Type B pancreatic cell (in vitro differentiated cells): ENCODE data around the gene KHDC4. TPM values are rescaled to one million over a fixed set of nuclear protein-coding genes. Genes with fewer than 3 reads are reported as not detected.
A peak's percentile ranks its signal among the peaks of the same experiment; 100 is the strongest.
"Not testable (repeated sequence)": the region's sequence is repeated elsewhere in the genome, so short reads cannot be mapped to it uniquely, and the experiment has no call there.

Source experiments
- DNase-seq: peaks from one replicate; pipeline ENCODE4 v3.0.0; 2021; ENCODE audit warnings: mixed read lengths; ENCODE audit not compliant: unreplicated experiment; ENCODE audit errors: extremely low spot score
- H3K27ac Mint-ChIP-seq: 2 replicates; pipeline ENCODE4 v1.8.0; 2021; ENCODE audit warnings: mild to moderate bottlenecking, mixed read lengths
- H3K27me3 Mint-ChIP-seq: 2 replicates; pipeline ENCODE4 v1.8.0; 2021; ENCODE audit warnings: mixed read lengths
- H3K36me3 Mint-ChIP-seq: 2 replicates; pipeline ENCODE4 v1.8.0; 2021; ENCODE audit warnings: mixed read lengths
- H3K4me1 Mint-ChIP-seq: one replicate; pipeline ENCODE4 v1.8.0; 2021; ENCODE audit warnings: mixed read lengths; ENCODE audit not compliant: unreplicated experiment
- H3K4me3 Mint-ChIP-seq: 2 replicates; pipeline ENCODE4 v1.8.0; 2021; ENCODE audit warnings: mild to moderate bottlenecking, mixed read lengths
- H3K9me3 Mint-ChIP-seq: 2 replicates; pipeline ENCODE4 v1.8.0; 2021; ENCODE audit warnings: mixed read lengths
- CTCF ChIP-seq: fragments of 200-600 bp; sonication (generic); conservative IDR thresholded peaks from 2 replicates; pipeline ENCODE4 v1.5.0; 2021; ENCODE audit warnings: antibody characterized with exemption, mild to moderate bottlenecking
- total RNA-seq: library from RNA; stranded (reverse); gene quantifications from 2 replicates; pipeline ENCODE4 v1.2.1, GENCODE V29; 2021; ENCODE audit warnings: low replicate concordance

Gene KHDC4
- total RNA-seq, 1 donor from 2014 or later = 57.8 TPM

DNA sequence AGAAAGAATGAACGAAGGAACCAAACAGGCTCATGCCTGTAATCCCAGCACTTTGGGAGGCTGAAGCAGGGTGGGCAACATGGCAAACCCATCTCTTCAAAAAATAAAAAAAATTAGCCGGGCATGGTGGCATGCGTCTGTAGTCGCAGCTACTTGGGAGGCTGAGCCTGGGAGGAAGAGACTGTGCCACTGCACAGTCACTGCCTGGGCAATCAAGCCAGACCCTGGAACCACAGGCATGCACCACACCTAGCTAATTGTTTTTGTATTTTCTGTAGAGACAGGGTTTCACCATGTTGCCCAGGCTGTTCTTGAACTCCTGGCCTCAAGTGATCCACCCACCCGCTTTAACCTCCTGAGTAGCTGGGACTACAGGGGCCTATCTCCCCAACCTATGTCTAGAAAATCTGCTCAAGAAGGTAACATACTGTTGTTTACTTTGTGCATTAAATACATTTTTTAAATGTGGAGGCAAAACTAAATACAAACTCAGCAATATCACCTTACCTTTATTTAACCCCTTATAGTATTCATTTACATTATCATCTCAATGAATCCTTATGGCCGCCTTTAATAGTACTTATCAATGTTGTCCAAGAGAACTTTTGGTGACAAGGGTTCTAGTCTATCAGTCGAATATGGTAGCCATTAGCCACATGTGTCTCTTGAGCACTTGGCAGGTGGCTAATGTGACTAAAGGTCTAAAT lies 2.7 kb downstream of the KHDC4 start:
- H3K4me3 Mint-ChIP-seq = peak overlapping the region; percentile 70
- DNase-seq = no peak
- no peaks in the 10 kb centered on the region for H3K27me3 Mint-ChIP-seq
- H3K9me3 Mint-ChIP-seq = no peaks in the 10 kb centered on the region
- peaks cover 20% of the 10 kb centered on the region for H3K4me1 Mint-ChIP-seq
- H3K27ac Mint-ChIP-seq = peak overlapping the region; percentile 41
- TF ChIP-seq CTCF = no peak
- peaks cover 24% of the 10 kb centered on the region for H3K36me3 Mint-ChIP-seq

DNA sequence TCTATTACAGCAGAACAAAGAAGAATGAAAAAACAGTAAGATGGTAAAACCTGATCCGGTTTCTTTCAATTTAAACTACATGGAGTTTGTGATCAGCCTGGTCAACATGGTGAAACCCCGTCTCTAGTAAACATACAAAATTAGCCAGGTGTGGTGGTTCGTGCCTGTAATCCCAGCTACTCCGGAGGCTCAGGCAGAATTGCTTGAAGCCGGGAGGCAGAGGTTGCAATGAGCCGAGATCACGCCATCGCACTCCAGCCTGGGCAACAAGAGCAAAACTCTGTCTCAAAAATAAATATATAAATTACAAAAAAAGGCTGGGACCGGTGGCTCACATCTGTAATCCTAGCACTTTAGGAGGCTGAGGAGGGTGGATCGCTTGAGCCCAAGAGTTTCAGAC lies 3.5 kb downstream of the KHDC4 start:
- peaks cover 20% of the 10 kb centered on the region for H3K4me1 Mint-ChIP-seq
- not testable (repeated sequence) for H3K27me3 Mint-ChIP-seq, H3K9me3 Mint-ChIP-seq, DNase-seq
- H3K36me3 Mint-ChIP-seq = peaks cover 29% of the 10 kb centered on the region
- peak overlapping the region; percentile 58 for H3K4me3 Mint-ChIP-seq
- peak overlapping the region; percentile 37 for H3K27ac Mint-ChIP-seq

- TF ChIP-seq CTCF = no peak
- H3K9me3 Mint-ChIP-seq = no peaks in the 10 kb centered on the region
Measured at GRCh38 chr1:155929057-155929456, 5.2 kb downstream of the KHDC4 start.

GRCh38 chr1:155925506-155925905 lies 8.7 kb downstream of the KHDC4 start:
- no peak for DNase-seq
- Mint-ChIP-seq H3K36me3 (peaks cover 46% of the 10 kb centered on the region), H3K27ac (no peak overlapping the region), H3K27me3 (no peaks in the 10 kb centered on the region), H3K9me3 (no peaks in the 10 kb centered on the region), H3K4me3 (no peak overlapping the region), H3K4me1 (peaks cover 3% of the 10 kb centered on the region)
- no peak for TF ChIP-seq CTCF

More at GRCh38 chr1:155929057-155929456, 5.2 kb downstream of the KHDC4 start:
- Mint-ChIP-seq H3K36me3 (peaks cover 34% of the 10 kb centered on the region), H3K27ac (no peak overlapping the region), H3K4me3 (no peak overlapping the region), H3K4me1 (peaks cover 20% of the 10 kb centered on the region), H3K27me3 (no peaks in the 10 kb centered on the region)
- DNase-seq = no peak

DNA sequence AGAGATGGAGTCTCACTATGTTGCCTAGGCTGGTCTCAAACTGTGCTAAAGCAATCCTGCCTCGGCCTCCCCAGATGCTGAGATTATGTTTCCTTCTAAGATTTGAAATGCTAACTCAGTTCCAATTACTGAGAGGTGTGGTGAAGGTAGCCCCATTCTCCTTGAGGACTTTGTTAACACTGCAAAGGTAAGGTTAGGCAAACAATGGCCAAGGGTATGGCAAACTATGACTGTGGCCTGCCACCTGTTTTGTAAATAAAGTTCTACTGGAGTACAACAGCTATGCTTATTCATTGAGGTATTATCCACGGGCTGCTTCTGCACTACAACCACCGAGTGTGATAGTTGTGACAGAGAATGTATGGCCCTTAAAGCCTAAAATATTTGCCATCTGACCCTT lies 13.5 kb downstream of the KHDC4 start:
- no peak for TF ChIP-seq CTCF
- H3K36me3 Mint-ChIP-seq = peaks cover 41% of the 10 kb centered on the region
- no peaks in the 10 kb centered on the region for H3K27me3 Mint-ChIP-seq
- DNase-seq = no peak
- no peaks in the 10 kb centered on the region for H3K4me1 Mint-ChIP-seq
- no peak overlapping the region for H3K4me3 Mint-ChIP-seq
- no peak overlapping the region for H3K27ac Mint-ChIP-seq
- no peaks in the 10 kb centered on the region for H3K9me3 Mint-ChIP-seq

- no peaks in the 10 kb centered on the region for H3K27me3 Mint-ChIP-seq
- no peak overlapping the region for H3K27ac Mint-ChIP-seq
- TF ChIP-seq CTCF = no peak
- H3K36me3 Mint-ChIP-seq = peaks cover 36% of the 10 kb centered on the region
- H3K4me3 Mint-ChIP-seq = no peak overlapping the region
- no peaks in the 10 kb centered on the region for H3K9me3 Mint-ChIP-seq
- H3K4me1 Mint-ChIP-seq = no peaks in the 10 kb centered on the region
- no peak for DNase-seq
Measured at GRCh38 chr1:155919801-155920200, 14.4 kb downstream of the KHDC4 start.
